HFF-Myc (cell line): ENCODE measurements around the gene SVIL.

ENCODE experiments used
- DNase-seq: peaks from one replicate; pipeline ENCODE4 v3.0.0-alpha.2; 2011; ENCODE audit warnings: low read depth; ENCODE audit errors: extremely low read depth
- H3K4me3 ChIP-seq: replicated peaks from 2 replicates; pipeline ENCODE4 v1.5.1; 2011; ENCODE audit warnings: low read depth, mild to moderate bottlenecking, control low read depth, low read length
- CTCF ChIP-seq: IDR thresholded peaks from 2 replicates; pipeline ENCODE4 v1.5.1; 2012; ENCODE audit warnings: mild to moderate bottlenecking, low read depth, low read length, control low read depth; ENCODE audit errors: missing control alignments

SVIL gene

DNA sequence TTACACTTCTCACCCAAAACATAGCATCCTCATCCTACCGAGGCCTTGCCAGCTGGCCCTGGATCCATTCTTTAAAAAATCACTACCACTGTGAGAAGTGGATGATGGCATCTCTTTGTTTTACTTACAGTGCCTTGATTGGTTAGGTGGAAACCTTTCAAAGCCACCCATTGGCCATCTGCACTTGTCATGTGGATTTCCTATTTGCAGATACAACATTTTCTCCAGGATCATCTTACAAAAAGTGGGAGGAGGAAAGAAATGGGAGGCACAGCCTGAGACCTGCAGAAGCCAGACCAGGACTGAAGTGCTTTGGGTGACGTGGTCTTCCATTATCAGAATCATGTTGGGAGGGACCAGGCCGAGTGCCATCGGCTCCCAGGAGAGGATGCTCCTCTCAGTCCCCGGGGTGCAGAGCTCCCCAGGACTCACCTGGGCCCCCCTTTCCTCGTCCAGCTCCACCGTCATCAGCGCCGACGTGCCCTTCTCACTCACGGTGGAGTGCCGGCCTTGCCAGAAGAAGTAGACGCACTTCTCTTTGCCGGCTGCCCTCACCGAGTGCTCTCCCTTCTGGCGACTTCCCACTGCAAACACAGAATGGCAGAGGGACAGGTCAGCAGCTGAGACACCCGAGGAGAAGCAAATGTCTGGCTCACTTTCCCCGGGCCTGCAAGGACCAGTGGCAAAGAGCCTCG is 161.2 kb downstream of the SVIL start:
- TF ChIP-seq CTCF, result no peak
- no peak for DNase-seq

DNA sequence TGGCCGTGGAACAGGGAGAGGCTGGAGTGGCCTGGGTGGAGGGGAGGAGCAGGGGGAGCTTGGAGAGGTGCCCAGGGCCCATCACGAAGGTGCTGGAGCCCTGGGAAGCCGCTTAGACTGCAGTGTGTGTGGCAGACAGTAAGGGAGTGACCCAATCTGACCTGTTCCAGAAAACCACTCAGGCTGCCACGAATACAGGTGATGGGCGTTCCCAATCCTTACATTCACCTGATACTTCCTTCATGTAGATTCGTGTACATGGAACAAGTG is 161.7 kb downstream of the SVIL start:
- H3K4me3 ChIP-seq, result no peak overlapping the region
- DNase-seq, result no peak
- no peak for TF ChIP-seq CTCF

More for the DNA sequence above, 161.2 kb downstream of the SVIL start:
- H3K4me3 ChIP-seq, result no peak overlapping the region

- DNase-seq, result no peak
- no peak overlapping the region for H3K4me3 ChIP-seq
- TF ChIP-seq CTCF, result no peak
These were observed 162.3 kb downstream of the SVIL start for GRCh38 chr10:29472301-29473086.

DNA sequence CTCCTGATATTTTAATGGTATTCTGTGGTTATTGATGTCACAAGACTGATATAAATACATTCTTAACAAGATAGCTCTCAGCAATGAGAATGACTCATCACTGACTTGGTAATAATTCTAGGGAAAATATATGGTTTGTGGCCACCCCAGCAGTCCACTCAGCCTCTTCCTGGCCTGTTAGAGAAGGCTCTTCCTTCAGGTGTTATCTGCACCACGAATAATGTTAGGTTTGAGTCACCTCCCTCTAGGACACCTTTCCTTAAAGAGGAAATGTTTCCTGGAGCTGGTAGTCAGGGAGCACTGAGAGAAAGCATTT is 163.3 kb downstream of the SVIL start:
- TF ChIP-seq CTCF, result no peak
- peak; percentile 45 for DNase-seq

GRCh38 chr10:29470843-29471543 is 163.8 kb downstream of the SVIL start:
- DNase-seq, result no peak
- H3K4me3 ChIP-seq, result no peak overlapping the region
- no peak for TF ChIP-seq CTCF

More for the DNA sequence above, 163.3 kb downstream of the SVIL start:
- H3K4me3 ChIP-seq, result no peak overlapping the region

- DNase-seq, result no peak
- peak; percentile 49 for TF ChIP-seq CTCF
- no peak overlapping the region for H3K4me3 ChIP-seq
These were observed 164.4 kb downstream of the SVIL start for GRCh38 chr10:29470355-29470705.
